Testis (tissue), 3 donors: ENCODE data around the gene KIAA1671. TPM values are rescaled to one million over a fixed set of nuclear protein-coding genes. Genes with fewer than 3 reads are reported as not detected.
A peak's percentile ranks its signal among the peaks of the same experiment; 100 is the strongest.

Experiments used
- DNase-seq: peaks from one replicate; pipeline ENCODE4 v3.0.0-alpha.2; 2019
- H3K27ac ChIP-seq, 2 donors: fragments of 200-600 bp; sonication (generic); one replicate each; pipeline ENCODE4 v1.5.1; 2019
- H3K27me3 ChIP-seq: fragments of 200-600 bp; sonication (generic); one replicate; pipeline ENCODE4 v1.5.1; 2019
- H3K36me3 ChIP-seq: fragments of 200-600 bp; sonication (generic); one replicate; pipeline ENCODE4 v1.5.1; 2017; ENCODE audit warnings: low read depth; ENCODE audit errors: missing control alignments
- H3K4me1 ChIP-seq: fragments of 200-600 bp; sonication (generic); one replicate; pipeline ENCODE4 v1.5.1; 2019
- H3K4me3 ChIP-seq, 2 donors: fragments of 200-600 bp; sonication (generic); one replicate each; pipeline ENCODE4 v1.5.1; 2017 to 2019
- H3K9me3 ChIP-seq: fragments of 200-600 bp; sonication (generic); one replicate; pipeline ENCODE4 v1.5.1; 2017
- CTCF ChIP-seq, 3 experiments: fragments of 450-650 bp in 2 of 3; fragments of 200-600 bp in 1 of 3; sonication (generic) in 1 of 3; IDR thresholded peaks; one replicate each; pipeline ENCODE4 v1.5.1; 2016 to 2019; ENCODE audit warnings: antibody characterized with exemption in 3 of 3, mild to moderate bottlenecking in 2 of 3, moderate library complexity in 1 of 3
- POLR2A ChIP-seq: fragments of 450-650 bp; IDR thresholded peaks from one replicate; pipeline ENCODE4 v1.6.1; 2017; ENCODE audit warnings: antibody characterized with exemption, mild to moderate bottlenecking, moderate library complexity
- WGBS, 2 donors: methylation state at CpG; one replicate each; pipeline ENCODE4 v1.1.5; 2018; 5-methylcytosine and 5-hydroxymethylcytosine counted together
- intact Hi-C: fragments of 100-400 bp; cut with DNase I; formaldehyde crosslinking; loops from one replicate; pipeline ENCODE4 v1.15.1; 2023; ENCODE audit warnings: low total_unique reads
- polyA plus RNA-seq: library from polyadenylated mRNA; stranded (reverse); fragments of 350-450 nt; fragmentation: Illumina TruSeq; extraction: RNeasy Lipid Tissue Mini Kit (QIAGEN cat#74804); gene quantifications from one replicate; pipeline ENCODE4 v1.2.3, GENCODE V29; 2014; ENCODE audit warnings: low read depth, low replicate concordance; ENCODE audit not compliant: insufficient read depth
- total RNA-seq, 2 donors: library from RNA; depleted of rRNA; stranded (reverse); fragments of >200 nt; gene quantifications; one replicate each; pipeline ENCODE4 v1.2.3, GENCODE V29; 2016

The KIAA1671 gene
- total and polyA plus RNA-seq, 3 donors from 2014 or later, result 16.8 to 28.6 (median 24.4) TPM

DNA sequence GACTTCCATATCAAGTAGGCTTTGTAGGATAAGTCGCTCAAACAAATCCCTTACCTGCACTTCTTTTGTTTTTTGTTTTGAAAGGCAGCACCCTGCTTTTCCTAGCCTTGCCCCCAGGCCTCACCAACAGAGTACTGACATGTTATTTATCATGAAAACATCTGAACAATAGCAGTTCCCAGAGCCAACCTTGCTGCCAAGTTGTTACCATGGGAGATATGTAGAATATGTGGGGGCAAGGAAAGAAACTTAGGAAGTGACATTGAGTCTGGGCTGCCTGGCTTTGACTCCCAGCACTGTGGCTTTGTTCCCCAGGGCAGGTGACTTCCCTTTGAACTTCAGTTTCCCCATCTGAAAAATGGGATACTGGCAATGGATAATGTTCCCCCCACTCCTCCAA, 193.8 kb downstream of the KIAA1671 start:
- TF ChIP-seq POLR2A (no peak), CTCF (IDR thresholded peaks at IDR 0.05) (no peak)
- Histone ChIP-seq H3K27me3 (no peaks in the 10 kb centered on the region), H3K9me3 (no peaks in the 10 kb centered on the region), H3K27ac (no peak overlapping the region), H3K4me1 (peaks cover 14% of the 10 kb centered on the region), H3K36me3 (no peaks in the 10 kb centered on the region), H3K4me3 (no peak overlapping the region)
- 74 to 95% methylated on average over 1 of the region's 1 CpG for WGBS, 2 donors
- intact Hi-C loops, result no loop called here
- DNase-seq, result no peak

- peaks cover 14% of the 10 kb centered on the region for H3K4me1 ChIP-seq
- no peak for TF ChIP-seq POLR2A
- no peak for TF ChIP-seq CTCF (IDR thresholded peaks at IDR 0.05)
- H3K27me3 ChIP-seq, result no peaks in the 10 kb centered on the region
- no peak overlapping the region for H3K27ac ChIP-seq
- WGBS, 2 donors, result 52 to 56% methylated on average over 3 to 4 of the region's 4 CpGs
- H3K9me3 ChIP-seq, result no peaks in the 10 kb centered on the region
- H3K4me3 ChIP-seq, result no peak overlapping the region
- intact Hi-C loops, result no loop called here
- H3K36me3 ChIP-seq, result no peaks in the 10 kb centered on the region
- DNase-seq, result no peak
Observed at GRCh38 chr22:25146906-25147641, 194.6 kb downstream of the KIAA1671 start.

GRCh38 chr22:25147642-25147928, 195.1 kb downstream of the KIAA1671 start:
- H3K27ac ChIP-seq, result no peak overlapping the region
- H3K36me3 ChIP-seq, result no peaks in the 10 kb centered on the region
- H3K4me1 ChIP-seq, result peaks cover 14% of the 10 kb centered on the region
- DNase-seq, result no peak
- H3K9me3 ChIP-seq, result no peaks in the 10 kb centered on the region
- intact Hi-C loops, result no loop called here
- H3K4me3 ChIP-seq, result no peak overlapping the region
- WGBS, 2 donors, result 78 to 88% methylated on average over 2 of the region's 2 CpGs
- TF ChIP-seq POLR2A, result no peak
- TF ChIP-seq CTCF (IDR thresholded peaks at IDR 0.05), result no peak
- no peaks in the 10 kb centered on the region for H3K27me3 ChIP-seq

GRCh38 chr22:25148149-25148691, 195.7 kb downstream of the KIAA1671 start:
- H3K27ac ChIP-seq, result no peak overlapping the region
- no peaks in the 10 kb centered on the region for H3K9me3 ChIP-seq
- H3K27me3 ChIP-seq, result no peaks in the 10 kb centered on the region
- H3K4me3 ChIP-seq, result no peak overlapping the region
- no peaks in the 10 kb centered on the region for H3K36me3 ChIP-seq
- intact Hi-C loops, result no loop called here
- no peak for TF ChIP-seq CTCF (IDR thresholded peaks at IDR 0.05)
- TF ChIP-seq POLR2A, result no peak
- peak; percentile 71 for DNase-seq
- WGBS, 2 donors, result 29 to 31% methylated on average over 4 of the region's 4 CpGs
- H3K4me1 ChIP-seq, result peaks cover 14% of the 10 kb centered on the region

GRCh38 chr22:25149014-25149413, 196.5 kb downstream of the KIAA1671 start:
- TF ChIP-seq POLR2A (no peak), CTCF (IDR thresholded peaks at IDR 0.05) (no peak)
- Histone ChIP-seq H3K36me3 (no peaks in the 10 kb centered on the region), H3K4me3 (no peak overlapping the region), H3K9me3 (no peaks in the 10 kb centered on the region), H3K27me3 (no peaks in the 10 kb centered on the region), H3K27ac (no peak overlapping the region), H3K4me1 (peaks cover 14% of the 10 kb centered on the region)
- intact Hi-C loops, result no loop called here
- WGBS, 2 donors, result 81 to 83% methylated on average over 6 of the region's 6 CpGs
- DNase-seq, result no peak
